HEK293 (cell line): ENCODE measurements around the gene ZNF654.

Experiments
- CTCF ChIA-PET: fragments of 350-600 bp; formaldehyde crosslinking; extraction: SDS; loops from one replicate; lab custom pipeline; 2021; ENCODE audit warnings: antibody characterized with exemption; lab: Yijun Ruan, JAX
- POLR2A ChIA-PET: fragments of 300-600 bp; formaldehyde crosslinking; extraction: SDS; loops from one replicate; lab custom pipeline; 2020; ENCODE audit warnings: antibody characterized with exemption, inconsistent platforms; lab: Yijun Ruan, JAX
- H3K27ac ChIP-seq: fragments of 200-500 bp; sonication (Bioruptor generic); 2 replicates; pipeline ENCODE4 v1.5.1; 2014; ENCODE audit warnings: low read depth, low read length, control low read depth, inconsistent platforms; ENCODE audit errors: extremely low read depth
- H3K36me3 ChIP-seq, 2 experiments: fragments of 200-500 bp in 1 of 2; sonication (Bioruptor generic) in 1 of 2; 1 replicate in 1 of 2; 2 replicates in 1 of 2; pipeline ENCODE4 v1.5.1; 2014 to 2017; ENCODE audit warnings: inconsistent platforms in 2 of 2, low read length in 2 of 2; ENCODE audit not compliant: control insufficient read depth in 2 of 2, insufficient read depth in 1 of 2
- H3K4me1 ChIP-seq: fragments of 200-500 bp; sonication (Bioruptor generic); 2 replicates; pipeline ENCODE4 v1.5.1; 2014; ENCODE audit warnings: mild to moderate bottlenecking, low read length, inconsistent platforms; ENCODE audit not compliant: control insufficient read depth, insufficient read depth
- H3K4me3 ChIP-seq: 2 replicates; pipeline ENCODE4 v1.5.1; 2011; ENCODE audit warnings: low read depth, mild to moderate bottlenecking, control low read depth, low read length, moderate library complexity
- H3K9me3 ChIP-seq: fragments of 200-500 bp; sonication (Bioruptor generic); 2 replicates; pipeline ENCODE4 v1.5.1; 2014; ENCODE audit warnings: low read depth, low read length, inconsistent platforms; ENCODE audit not compliant: control insufficient read depth, insufficient read depth
- BCL11B ChIP-seq: fragments of 450-650 bp; formaldehyde crosslinking; IDR thresholded peaks from 2 replicates; pipeline ENCODE4 v1.5.1; 2016; ENCODE audit warnings: low read depth, missing biosample characterization, missing genetic modification characterization
- WT1 ChIP-seq: fragments of 450-650 bp; formaldehyde crosslinking; IDR thresholded peaks from 2 replicates; pipeline ENCODE4 v1.5.1; 2016; ENCODE audit warnings: missing biosample characterization, missing genetic modification characterization
- ZBTB48 ChIP-seq: fragments of 450-650 bp; formaldehyde crosslinking; IDR thresholded peaks from 2 replicates; pipeline ENCODE4 v1.5.1; 2016; ENCODE audit warnings: missing biosample characterization, missing genetic modification characterization
- ZBTB8A ChIP-seq: fragments of 450-650 bp; formaldehyde crosslinking; IDR thresholded peaks from 2 replicates; pipeline ENCODE4 v1.5.1; 2016; ENCODE audit warnings: missing biosample characterization, missing genetic modification characterization
- ZIC2 ChIP-seq: fragments of 450-650 bp; formaldehyde crosslinking; IDR thresholded peaks from 2 replicates; pipeline ENCODE4 v1.5.1; 2016; ENCODE audit warnings: missing biosample characterization, missing genetic modification characterization
- ZNF10 ChIP-seq: fragments of 450-650 bp; formaldehyde crosslinking; IDR thresholded peaks from 2 replicates; pipeline ENCODE4 v1.5.1; 2017; ENCODE audit warnings: missing biosample characterization, missing genetic modification characterization
- ZNF18 ChIP-seq: fragments of 450-650 bp; formaldehyde crosslinking; IDR thresholded peaks from 2 replicates; pipeline ENCODE4 v1.5.1; 2016; ENCODE audit warnings: missing biosample characterization, missing genetic modification characterization
- ZNF2 ChIP-seq: fragments of 450-650 bp; formaldehyde crosslinking; IDR thresholded peaks from 2 replicates; pipeline ENCODE4 v1.5.1; 2016; ENCODE audit warnings: missing biosample characterization, missing genetic modification characterization
- ZNF26 ChIP-seq: fragments of 450-650 bp; formaldehyde crosslinking; IDR thresholded peaks from 2 replicates; pipeline ENCODE4 v1.5.1; 2016; ENCODE audit warnings: missing biosample characterization, missing genetic modification characterization
- ZNF266 ChIP-seq: fragments of 450-650 bp; formaldehyde crosslinking; IDR thresholded peaks from 2 replicates; pipeline ENCODE4 v1.5.1; 2016; ENCODE audit warnings: missing biosample characterization, missing genetic modification characterization, low read depth
- ZNF274 ChIP-seq, 2 experiments: fragments of 200-500 bp in 1 of 2; fragments of 450-650 bp in 1 of 2; sonication (Bioruptor generic) in 1 of 2; formaldehyde crosslinking in 1 of 2; IDR thresholded peaks; 2 replicates each; pipeline versions ENCODE4 v1.5.1 to v1.6.1; 2014 to 2016; ENCODE audit warnings: borderline replicate concordance in 1 of 2, inconsistent platforms in 1 of 2, low read length in 1 of 2, missing biosample characterization in 1 of 2, missing genetic modification characterization in 1 of 2
- ZNF366 ChIP-seq: fragments of 450-650 bp; formaldehyde crosslinking; conservative IDR thresholded peaks from 2 replicates; pipeline ENCODE4 v1.5.1; 2016; ENCODE audit warnings: missing biosample characterization, missing genetic modification characterization
- ZNF426 ChIP-seq: fragments of 450-650 bp; formaldehyde crosslinking; IDR thresholded peaks from 2 replicates; pipeline ENCODE4 v1.5.1; 2017; ENCODE audit warnings: missing biosample characterization, missing genetic modification characterization, mild to moderate bottlenecking, inconsistent platforms, moderate library complexity
- ZNF585B ChIP-seq: fragments of 450-650 bp; formaldehyde crosslinking; IDR thresholded peaks from 2 replicates; pipeline ENCODE4 v1.5.1; 2016; ENCODE audit warnings: missing biosample characterization, missing genetic modification characterization
- ZSCAN16 ChIP-seq: fragments of 450-650 bp; formaldehyde crosslinking; IDR thresholded peaks from 2 replicates; pipeline ENCODE4 v1.5.1; 2016; ENCODE audit warnings: missing biosample characterization, missing genetic modification characterization
- ZSCAN23 ChIP-seq: fragments of 450-650 bp; formaldehyde crosslinking; IDR thresholded peaks from 2 replicates; pipeline ENCODE4 v1.5.1; 2016; ENCODE audit warnings: missing biosample characterization, missing genetic modification characterization
- TF ChIP-seq, protein P1 (sequence below): fragments of 450-650 bp; formaldehyde crosslinking; IDR thresholded peaks from 2 replicates; pipeline ENCODE4 v1.5.1; 2016; ENCODE audit warnings: missing biosample characterization, missing genetic modification characterization, low read depth
- TF ChIP-seq, protein P2 (sequence below): fragments of 450-650 bp; formaldehyde crosslinking; IDR thresholded peaks from 2 replicates; pipeline ENCODE4 v1.5.1; 2016; ENCODE audit warnings: missing biosample characterization, missing genetic modification characterization, borderline replicate concordance
- TF ChIP-seq, protein P3 (sequence below): fragments of 450-650 bp; formaldehyde crosslinking; IDR thresholded peaks from 2 replicates; pipeline ENCODE4 v1.5.1; 2016; ENCODE audit warnings: missing biosample characterization, missing genetic modification characterization

ZNF654 gene

DNA sequence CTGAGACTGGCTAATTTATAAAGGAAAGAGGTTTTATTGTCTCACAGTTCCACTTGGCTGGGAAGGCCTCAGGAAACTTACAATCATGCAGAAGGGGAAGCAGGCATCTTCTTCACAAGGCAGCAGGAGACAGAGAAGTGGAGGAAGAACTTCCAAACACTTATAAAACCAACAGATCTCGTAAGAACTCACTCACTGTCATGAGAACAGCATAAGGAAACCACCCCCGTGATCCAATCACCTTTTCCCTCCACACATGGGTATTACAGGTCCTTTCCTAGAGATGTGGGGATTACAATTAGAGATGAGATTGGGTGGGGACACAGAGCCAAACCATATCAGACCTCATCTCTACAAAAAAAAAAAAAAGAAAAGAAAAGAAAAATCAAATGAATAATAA lies 26.0 kb upstream of the ZNF654 start:
- no peaks in the 10 kb centered on the region for H3K9me3 ChIP-seq
- no peak overlapping the region for H3K27ac ChIP-seq
- no peak overlapping the region for H3K4me3 ChIP-seq
- no peak for TF ChIP-seq ZNF18
- no peak for TF ChIP-seq ZNF10
- TF ChIP-seq, protein P1, sequence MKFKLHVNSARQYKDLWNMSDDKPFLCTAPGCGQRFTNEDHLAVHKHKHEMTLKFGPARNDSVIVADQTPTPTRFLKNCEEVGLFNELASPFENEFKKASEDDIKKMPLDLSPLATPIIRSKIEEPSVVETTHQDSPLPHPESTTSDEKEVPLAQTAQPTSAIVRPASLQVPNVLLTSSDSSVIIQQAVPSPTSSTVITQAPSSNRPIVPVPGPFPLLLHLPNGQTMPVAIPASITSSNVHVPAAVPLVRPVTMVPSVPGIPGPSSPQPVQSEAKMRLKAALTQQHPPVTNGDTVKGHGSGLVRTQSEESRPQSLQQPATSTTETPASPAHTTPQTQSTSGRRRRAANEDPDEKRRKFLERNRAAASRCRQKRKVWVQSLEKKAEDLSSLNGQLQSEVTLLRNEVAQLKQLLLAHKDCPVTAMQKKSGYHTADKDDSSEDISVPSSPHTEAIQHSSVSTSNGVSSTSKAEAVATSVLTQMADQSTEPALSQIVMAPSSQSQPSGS, result no peak
- TF ChIP-seq ZIC2 (tag by site-specific recombination), result no peak
- TF ChIP-seq ZNF266 (tag by site-specific recombination), result no peak
- TF ChIP-seq ZNF366 (tag by site-specific recombination), result no peak
- no peak for TF ChIP-seq ZNF426
- no peak for TF ChIP-seq ZNF585B (tag by site-specific recombination)
- no peak for TF ChIP-seq ZSCAN16 (tag by site-specific recombination)
- TF ChIP-seq, protein P2, sequence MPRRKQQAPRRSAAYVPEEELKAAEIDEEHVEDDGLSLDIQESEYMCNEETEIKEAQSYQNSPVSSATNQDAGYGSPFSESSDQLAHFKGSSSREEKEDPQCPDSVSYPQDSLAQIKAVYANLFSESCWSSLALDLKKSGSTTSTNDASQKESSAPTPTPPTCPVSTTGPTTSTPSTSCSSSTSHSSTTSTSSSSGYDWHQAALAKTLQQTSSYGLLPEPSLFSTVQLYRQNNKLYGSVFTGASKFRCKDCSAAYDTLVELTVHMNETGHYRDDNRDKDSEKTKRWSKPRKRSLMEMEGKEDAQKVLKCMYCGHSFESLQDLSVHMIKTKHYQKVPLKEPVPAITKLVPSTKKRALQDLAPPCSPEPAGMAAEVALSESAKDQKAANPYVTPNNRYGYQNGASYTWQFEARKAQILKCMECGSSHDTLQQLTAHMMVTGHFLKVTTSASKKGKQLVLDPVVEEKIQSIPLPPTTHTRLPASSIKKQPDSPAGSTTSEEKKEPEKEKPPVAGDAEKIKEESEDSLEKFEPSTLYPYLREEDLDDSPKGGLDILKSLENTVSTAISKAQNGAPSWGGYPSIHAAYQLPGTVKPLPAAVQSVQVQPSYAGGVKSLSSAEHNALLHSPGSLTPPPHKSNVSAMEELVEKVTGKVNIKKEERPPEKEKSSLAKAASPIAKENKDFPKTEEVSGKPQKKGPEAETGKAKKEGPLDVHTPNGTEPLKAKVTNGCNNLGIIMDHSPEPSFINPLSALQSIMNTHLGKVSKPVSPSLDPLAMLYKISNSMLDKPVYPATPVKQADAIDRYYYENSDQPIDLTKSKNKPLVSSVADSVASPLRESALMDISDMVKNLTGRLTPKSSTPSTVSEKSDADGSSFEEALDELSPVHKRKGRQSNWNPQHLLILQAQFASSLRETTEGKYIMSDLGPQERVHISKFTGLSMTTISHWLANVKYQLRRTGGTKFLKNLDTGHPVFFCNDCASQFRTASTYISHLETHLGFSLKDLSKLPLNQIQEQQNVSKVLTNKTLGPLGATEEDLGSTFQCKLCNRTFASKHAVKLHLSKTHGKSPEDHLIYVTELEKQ, result no peak
- TF ChIP-seq ZNF274 (IDR thresholded peaks at IDR 0.05; ENCODE audit: low read length), result no peak
- no peak for TF ChIP-seq ZNF274 (tag by site-specific recombination; IDR thresholded peaks at IDR 0.05; ENCODE audit: borderline replicate concordance)
- TF ChIP-seq ZBTB48 (tag by site-specific recombination), result no peak
- TF ChIP-seq, protein P3, sequence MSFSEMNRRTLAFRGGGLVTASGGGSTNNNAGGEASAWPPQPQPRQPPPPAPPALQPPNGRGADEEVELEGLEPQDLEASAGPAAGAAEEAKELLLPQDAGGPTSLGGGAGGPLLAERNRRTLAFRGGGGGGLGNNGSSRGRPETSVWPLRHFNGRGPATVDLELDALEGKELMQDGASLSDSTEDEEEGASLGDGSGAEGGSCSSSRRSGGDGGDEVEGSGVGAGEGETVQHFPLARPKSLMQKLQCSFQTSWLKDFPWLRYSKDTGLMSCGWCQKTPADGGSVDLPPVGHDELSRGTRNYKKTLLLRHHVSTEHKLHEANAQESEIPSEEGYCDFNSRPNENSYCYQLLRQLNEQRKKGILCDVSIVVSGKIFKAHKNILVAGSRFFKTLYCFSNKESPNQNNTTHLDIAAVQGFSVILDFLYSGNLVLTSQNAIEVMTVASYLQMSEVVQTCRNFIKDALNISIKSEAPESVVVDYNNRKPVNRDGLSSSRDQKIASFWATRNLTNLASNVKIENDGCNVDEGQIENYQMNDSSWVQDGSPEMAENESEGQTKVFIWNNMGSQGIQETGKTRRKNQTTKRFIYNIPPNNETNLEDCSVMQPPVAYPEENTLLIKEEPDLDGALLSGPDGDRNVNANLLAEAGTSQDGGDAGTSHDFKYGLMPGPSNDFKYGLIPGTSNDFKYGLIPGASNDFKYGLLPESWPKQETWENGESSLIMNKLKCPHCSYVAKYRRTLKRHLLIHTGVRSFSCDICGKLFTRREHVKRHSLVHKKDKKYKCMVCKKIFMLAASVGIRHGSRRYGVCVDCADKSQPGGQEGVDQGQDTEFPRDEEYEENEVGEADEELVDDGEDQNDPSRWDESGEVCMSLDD, result no peak
- TF ChIP-seq ZNF2 (tag by site-specific recombination), result no peak
- no peak for TF ChIP-seq BCL11B (tag by site-specific recombination)
- no peak for TF ChIP-seq ZSCAN23 (tag by site-specific recombination)
- ChIA-PET CTCF (no interaction called here), POLR2A (no interaction called here)
- H3K36me3 ChIP-seq, result no peaks in the 10 kb centered on the region
- no peaks in the 10 kb centered on the region for H3K4me1 ChIP-seq

GRCh38 chr3:88033808-88034207 lies 25.2 kb upstream of the ZNF654 start:
- H3K4me3 ChIP-seq, result no peak overlapping the region
- POLR2A ChIA-PET, result no interaction called here
- no peaks in the 10 kb centered on the region for H3K4me1 ChIP-seq
- CTCF ChIA-PET, result no interaction called here
- H3K36me3 ChIP-seq, result no peaks in the 10 kb centered on the region
- H3K27ac ChIP-seq, result no peak overlapping the region
- no peaks in the 10 kb centered on the region for H3K9me3 ChIP-seq
- TF ChIP-seq WT1, result no peak
- no peak for TF ChIP-seq ZBTB8A (tag by site-specific recombination)
- TF ChIP-seq ZNF26, result no peak
- TF ChIP-seq, protein P3, result no peak
- no peak for TF ChIP-seq ZNF10
